Breast epithelium (tissue), 3 donors: ENCODE data around the gene NTRK3.

Experiments used
- POLR2A ChIP-seq: fragments of 450-650 bp; IDR thresholded peaks from one replicate; pipeline ENCODE4 v1.6.1; 2016; ENCODE audit warnings: antibody characterized with exemption, mild to moderate bottlenecking, moderate library complexity
- TF ChIP-seq, protein P1 (sequence below), 3 donors: fragments of 450-650 bp; IDR thresholded peaks; one replicate each; pipeline ENCODE4 v1.5.1; 2016 to 2017; ENCODE audit warnings: antibody characterized with exemption in 3 of 3, mild to moderate bottlenecking in 3 of 3, moderate library complexity in 3 of 3

DNA sequence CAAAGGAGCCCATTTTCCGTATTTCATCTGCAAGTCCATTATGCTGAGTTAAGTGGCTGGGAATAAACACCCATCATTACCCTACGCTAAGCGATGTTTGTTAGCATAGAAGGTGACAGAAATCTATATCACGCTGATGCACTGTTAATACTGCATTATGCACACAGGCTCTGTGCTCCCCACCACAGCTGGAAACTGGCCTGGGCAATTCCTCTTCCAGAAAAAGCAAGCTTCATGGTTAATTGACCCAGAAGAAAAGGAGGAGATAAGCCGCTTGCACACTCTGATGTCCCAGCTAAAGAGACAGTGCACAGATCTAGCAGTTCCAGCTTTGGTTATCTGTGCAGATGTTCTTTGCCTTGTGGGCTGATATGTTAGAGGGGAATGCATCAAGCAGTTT, 232.6 kb downstream of the NTRK3 start:
- no peak for TF ChIP-seq POLR2A
- TF ChIP-seq, protein P1, sequence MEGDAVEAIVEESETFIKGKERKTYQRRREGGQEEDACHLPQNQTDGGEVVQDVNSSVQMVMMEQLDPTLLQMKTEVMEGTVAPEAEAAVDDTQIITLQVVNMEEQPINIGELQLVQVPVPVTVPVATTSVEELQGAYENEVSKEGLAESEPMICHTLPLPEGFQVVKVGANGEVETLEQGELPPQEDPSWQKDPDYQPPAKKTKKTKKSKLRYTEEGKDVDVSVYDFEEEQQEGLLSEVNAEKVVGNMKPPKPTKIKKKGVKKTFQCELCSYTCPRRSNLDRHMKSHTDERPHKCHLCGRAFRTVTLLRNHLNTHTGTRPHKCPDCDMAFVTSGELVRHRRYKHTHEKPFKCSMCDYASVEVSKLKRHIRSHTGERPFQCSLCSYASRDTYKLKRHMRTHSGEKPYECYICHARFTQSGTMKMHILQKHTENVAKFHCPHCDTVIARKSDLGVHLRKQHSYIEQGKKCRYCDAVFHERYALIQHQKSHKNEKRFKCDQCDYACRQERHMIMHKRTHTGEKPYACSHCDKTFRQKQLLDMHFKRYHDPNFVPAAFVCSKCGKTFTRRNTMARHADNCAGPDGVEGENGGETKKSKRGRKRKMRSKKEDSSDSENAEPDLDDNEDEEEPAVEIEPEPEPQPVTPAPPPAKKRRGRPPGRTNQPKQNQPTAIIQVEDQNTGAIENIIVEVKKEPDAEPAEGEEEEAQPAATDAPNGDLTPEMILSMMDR (IDR thresholded peaks at IDR 0.05): no peak
